Measurements from ENCODE around the gene CACNB1. TPM values are rescaled to one million over a fixed set of nuclear protein-coding genes. Genes with fewer than 3 reads are reported as not detected.
A peak's percentile ranks its signal among the peaks of the same experiment; 100 is the strongest.
"Not testable (repeated sequence)": the region's sequence is repeated elsewhere in the genome, so short reads cannot be mapped to it uniquely, and the experiment has no call there.

The CACNB1 gene
- total and polyA plus RNA-seq, 8 donors = 2.4 to 57.2 (median 6.3) TPM

- peak overlapping the region in 1 of 5 donors; percentile 42 for H3K27ac ChIP-seq
- WGBS, 5 donors = 70 to 76% (median 74%) methylated on average over 6 of the region's 6 CpGs
- H3K9me3 ChIP-seq = no peaks in the 10 kb centered on the region
- no peaks in the 10 kb centered on the region for H3K4me1 ChIP-seq
- H3K36me3 ChIP-seq = no peaks in the 10 kb centered on the region
- no peaks in the 10 kb centered on the region for H3K27me3 ChIP-seq
- DNase-seq = no peak
- no peak overlapping the region for H3K4me3 ChIP-seq
- no peak for TF ChIP-seq CTCF (IDR thresholded peaks at IDR 0.05)
- no peak for TF ChIP-seq POLR2A (IDR thresholded peaks at IDR 0.05)
- TF ChIP-seq EP300 (IDR thresholded peaks at IDR 0.05) = no peak
- no peak for TF ChIP-seq POLR2AphosphoS5 (IDR thresholded peaks at IDR 0.05)
- intact Hi-C loops (cut with DNase I; ENCODE audit: low total_unique reads) = no loop called here
These were observed 65.9 kb downstream of the CACNB1 start for GRCh38 chr17:39131616-39132015.

GRCh38 chr17:39130205-39130604 lies 67.3 kb downstream of the CACNB1 start:
- H3K36me3 ChIP-seq = no peaks in the 10 kb centered on the region
- H3K4me1 ChIP-seq = no peaks in the 10 kb centered on the region
- no peak overlapping the region for H3K27ac ChIP-seq
- no peaks in the 10 kb centered on the region for H3K27me3 ChIP-seq
- TF ChIP-seq EP300 (IDR thresholded peaks at IDR 0.05) (no peak), POLR2A (IDR thresholded peaks at IDR 0.05) (no peak), CTCF (IDR thresholded peaks at IDR 0.05) (no peak), POLR2AphosphoS5 (IDR thresholded peaks at IDR 0.05) (no peak)
- 81 to 90% (median 86%) methylated on average over 3 of the region's 3 CpGs for WGBS, 5 donors
- intact Hi-C loops (cut with DNase I; ENCODE audit: low total_unique reads) = no loop called here
- no peaks in the 10 kb centered on the region for H3K9me3 ChIP-seq
- no peak for DNase-seq
- H3K4me3 ChIP-seq = no peak overlapping the region

- H3K9me3 ChIP-seq; H3K4me3 ChIP-seq; H3K27me3 ChIP-seq; H3K27ac ChIP-seq; H3K4me1 ChIP-seq; intact Hi-C loops (cut with DNase I; ENCODE audit: low total_unique reads); DNase-seq; H3K36me3 ChIP-seq: not testable (repeated sequence)
- 75 to 95% (median 84%) methylated on average over 6 of the region's 6 CpGs for WGBS, 5 donors
These were observed 67.9 kb downstream of the CACNB1 start for GRCh38 chr17:39129544-39129943.

- Histone ChIP-seq H3K4me3 (no peak overlapping the region), H3K27ac (no peak overlapping the region), H3K4me1 (no peaks in the 10 kb centered on the region), H3K27me3 (no peaks in the 10 kb centered on the region), H3K9me3 (no peaks in the 10 kb centered on the region), H3K36me3 (no peaks in the 10 kb centered on the region)
- intact Hi-C loops (cut with DNase I; ENCODE audit: low total_unique reads) = no loop called here
- WGBS, 5 donors = 59 to 75% (median 69%) methylated on average over 6 of the region's 6 CpGs
- TF ChIP-seq POLR2AphosphoS5 (IDR thresholded peaks at IDR 0.05) (no peak), EP300 (IDR thresholded peaks at IDR 0.05) (no peak), CTCF (IDR thresholded peaks at IDR 0.05) (no peak), POLR2A (IDR thresholded peaks at IDR 0.05) (no peak)
- DNase-seq = peak in 1 of 2 donors; percentile 52
These were observed 71.0 kb downstream of the CACNB1 start for GRCh38 chr17:39126436-39126835.

- no peaks in the 10 kb centered on the region for H3K9me3 ChIP-seq
- no peaks in the 10 kb centered on the region for H3K36me3 ChIP-seq
- WGBS, 5 donors = 90 to 98% (median 92%) methylated on average over 2 of the region's 2 CpGs
- intact Hi-C loops (cut with DNase I; ENCODE audit: low total_unique reads) = no loop called here
- no peaks in the 10 kb centered on the region for H3K27me3 ChIP-seq
- no peaks in the 10 kb centered on the region for H3K4me1 ChIP-seq
- no peak for TF ChIP-seq POLR2AphosphoS5 (IDR thresholded peaks at IDR 0.05)
- no peak for TF ChIP-seq EP300 (IDR thresholded peaks at IDR 0.05)
- TF ChIP-seq POLR2A (IDR thresholded peaks at IDR 0.05) = no peak
- TF ChIP-seq CTCF (IDR thresholded peaks at IDR 0.05) = no peak
- DNase-seq = no peak
- H3K4me3 ChIP-seq = no peak overlapping the region
- H3K27ac ChIP-seq = no peak overlapping the region
These were observed 72.2 kb downstream of the CACNB1 start for GRCh38 chr17:39125143-39125875.
